HG03432 (cell line): ENCODE measurements around the gene MNX1.
A peak's percentile ranks its signal among the peaks of the same experiment; 100 is the strongest.

Experiments
- ATAC-seq: cut with Tn5 transposase; IDR thresholded peaks from one replicate; pipeline ENCODE4 v1.9.1; 2021; ENCODE audit warnings: mild to moderate bottlenecking, moderate library complexity; ENCODE audit not compliant: unreplicated experiment

MNX1 gene

DNA sequence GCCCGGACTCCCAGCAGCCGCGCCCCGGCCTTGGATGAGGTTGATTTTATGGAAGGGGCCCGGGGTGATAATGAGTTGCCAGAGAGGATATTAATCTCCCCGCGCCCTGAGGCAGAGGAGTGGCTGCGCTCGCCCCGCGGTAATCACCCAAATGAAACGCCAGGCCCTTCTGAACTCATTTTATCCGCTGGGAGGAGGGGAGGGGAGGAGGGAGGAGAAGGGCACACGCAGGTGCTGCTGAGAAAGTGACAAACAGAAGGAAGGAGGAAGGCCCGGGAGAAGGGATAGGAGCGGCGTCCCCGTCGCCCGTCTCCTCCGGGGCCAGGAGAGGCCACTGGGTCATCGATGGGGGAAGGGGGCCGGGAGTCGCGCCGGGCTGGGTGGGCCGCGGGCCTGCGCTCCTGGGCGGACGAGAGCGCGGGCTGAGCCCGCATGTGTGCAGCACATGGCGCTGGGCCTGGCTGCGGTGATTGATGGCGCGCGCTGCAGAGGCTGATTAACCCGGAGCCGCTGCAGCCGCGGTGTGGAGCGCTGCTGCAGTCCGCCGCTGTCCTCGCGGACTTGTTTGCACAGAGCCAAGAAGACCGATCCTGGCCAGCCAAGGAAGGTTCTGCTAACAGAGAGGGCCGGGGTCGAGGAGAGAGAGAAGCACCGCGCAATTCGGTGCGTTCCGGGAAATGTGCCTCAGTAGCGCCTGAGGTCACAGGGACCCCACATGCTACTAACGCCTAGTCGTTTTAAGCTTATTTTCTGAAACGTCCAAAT lies 6.5 kb downstream of the MNX1 start:
- no peak for ATAC-seq

DNA sequence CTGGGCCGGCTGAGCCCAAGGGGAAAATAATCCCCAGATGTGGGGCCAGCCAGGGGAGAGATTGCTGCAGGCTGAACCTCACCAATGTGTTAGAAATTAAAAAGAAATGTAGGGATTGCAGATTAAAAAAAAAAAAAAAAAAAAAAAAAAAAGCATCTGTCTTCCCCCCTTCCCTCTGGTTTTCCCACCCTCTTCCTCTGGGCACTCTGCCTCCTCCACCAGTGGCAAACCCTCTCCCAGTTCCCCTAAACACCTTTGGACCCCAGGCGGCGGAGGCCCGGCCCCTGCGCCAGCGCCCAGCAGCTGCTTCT lies 7.1 kb downstream of the MNX1 start:
- ATAC-seq, result no peak

DNA sequence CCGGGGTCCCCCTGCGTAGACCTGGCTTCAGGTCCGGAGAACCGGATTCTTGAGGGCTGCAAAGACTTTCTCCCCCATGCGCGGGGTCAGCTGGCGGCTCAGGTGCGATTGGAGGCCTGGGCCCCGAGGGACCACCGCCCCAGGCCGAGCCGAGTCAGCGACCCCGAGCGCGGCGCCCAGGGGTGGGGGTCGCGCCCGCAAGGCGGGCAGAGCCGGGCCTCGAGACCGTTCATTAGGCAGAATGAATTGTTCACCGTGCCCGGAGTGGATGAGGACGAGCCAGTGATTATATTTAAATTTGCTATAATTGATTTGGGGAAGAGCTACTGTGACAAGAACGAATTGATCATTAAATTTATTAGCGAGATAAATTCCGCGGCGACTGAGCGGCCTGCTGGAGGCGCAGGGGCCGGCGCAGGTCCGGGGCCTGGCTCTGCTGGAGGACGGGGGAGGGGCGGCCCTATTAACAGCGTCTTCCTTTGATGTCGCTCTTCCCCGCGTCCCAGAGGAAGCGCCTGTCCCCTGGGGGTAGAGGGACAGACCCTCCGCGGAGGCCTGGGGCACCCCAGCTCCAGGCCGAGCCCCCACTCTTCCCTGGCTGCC lies 7.5 kb downstream of the MNX1 start:
- ATAC-seq, result no peak

DNA sequence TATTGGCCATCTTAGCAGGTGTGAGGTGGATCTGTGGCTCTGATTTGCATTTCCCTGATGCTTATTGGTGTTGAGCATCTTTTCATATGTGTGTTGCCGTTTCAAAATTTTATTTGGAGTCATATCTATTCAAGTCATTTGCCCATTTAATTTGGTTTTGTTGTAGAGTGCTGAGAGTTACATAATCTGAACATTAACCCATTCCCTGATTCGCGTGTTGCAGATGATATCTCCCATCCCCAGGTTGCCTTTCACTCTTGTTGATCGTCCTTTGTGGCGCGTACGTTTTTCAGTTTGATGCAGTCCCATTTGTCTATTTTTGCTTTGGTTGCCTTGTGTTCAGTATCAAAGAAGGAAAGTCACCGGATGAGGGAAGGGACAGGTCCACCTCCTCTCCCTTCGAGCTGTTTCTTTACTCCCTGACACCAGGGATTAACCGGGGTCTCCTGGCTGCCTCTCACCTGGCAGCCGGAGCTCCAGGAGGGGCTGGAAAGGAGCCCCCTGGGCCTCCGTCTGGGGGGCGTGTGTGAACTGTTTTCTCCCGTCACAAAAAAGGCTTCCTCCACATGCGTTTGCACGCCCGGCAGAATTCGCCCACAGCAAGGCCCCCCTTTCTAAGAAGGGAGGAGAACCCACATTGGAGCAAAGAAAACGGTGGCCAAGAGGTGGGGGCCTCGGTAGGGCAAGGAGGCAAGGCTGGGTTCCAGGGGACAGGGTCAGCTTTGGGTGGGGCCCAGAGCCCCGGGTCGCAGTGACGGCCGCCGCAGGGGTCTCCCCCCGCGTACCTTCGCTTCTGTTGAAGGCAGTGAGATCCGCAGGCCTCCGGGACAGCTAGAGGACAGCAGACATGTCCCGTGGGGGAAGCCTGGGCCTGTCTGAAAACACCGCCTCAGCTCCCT lies 8.3 kb downstream of the MNX1 start:
- no peak for ATAC-seq

DNA sequence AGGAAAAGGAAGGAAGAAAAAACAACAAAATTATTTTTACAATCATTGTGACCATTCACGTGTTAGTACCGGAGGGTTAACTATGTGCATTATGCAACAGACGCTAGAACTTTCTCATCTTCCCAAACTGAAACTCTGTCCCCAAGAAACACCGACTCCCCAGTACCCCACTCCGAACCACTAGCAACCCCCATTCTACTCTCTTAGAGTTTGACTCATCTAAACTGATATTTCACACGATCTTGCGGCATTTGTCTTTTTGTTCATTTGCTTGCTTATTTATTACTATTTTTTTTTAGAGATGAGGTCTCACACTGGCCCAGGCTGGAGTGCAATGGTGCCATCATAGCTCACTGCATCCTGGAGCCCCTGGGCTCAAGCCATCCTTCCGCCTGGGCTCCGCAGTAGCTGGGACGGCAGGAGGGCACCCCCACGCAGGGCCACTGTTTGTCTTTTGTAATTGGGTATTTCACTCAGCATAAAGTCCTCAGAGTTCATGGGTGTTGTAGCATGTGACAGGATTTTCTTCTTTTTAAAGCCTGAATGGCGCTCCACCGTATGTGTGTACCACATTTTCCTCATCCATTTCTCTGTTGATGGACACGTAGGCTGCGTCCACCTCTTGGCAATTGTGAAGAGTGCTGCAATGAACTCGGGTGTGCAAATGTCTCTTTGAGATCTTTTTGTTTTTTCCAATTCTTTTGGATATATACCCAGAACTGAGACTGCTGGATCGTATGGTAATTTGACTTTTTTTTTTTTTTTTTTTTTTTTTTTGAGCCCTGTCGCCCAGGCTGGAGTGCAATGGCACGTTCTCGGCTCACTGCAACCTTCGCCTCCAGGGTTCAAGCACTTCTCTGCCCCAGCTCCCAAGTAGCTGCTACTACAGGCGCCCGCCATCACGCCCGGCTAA lies 9.5 kb downstream of the MNX1 start:
- ATAC-seq, result peak; percentile 14

DNA sequence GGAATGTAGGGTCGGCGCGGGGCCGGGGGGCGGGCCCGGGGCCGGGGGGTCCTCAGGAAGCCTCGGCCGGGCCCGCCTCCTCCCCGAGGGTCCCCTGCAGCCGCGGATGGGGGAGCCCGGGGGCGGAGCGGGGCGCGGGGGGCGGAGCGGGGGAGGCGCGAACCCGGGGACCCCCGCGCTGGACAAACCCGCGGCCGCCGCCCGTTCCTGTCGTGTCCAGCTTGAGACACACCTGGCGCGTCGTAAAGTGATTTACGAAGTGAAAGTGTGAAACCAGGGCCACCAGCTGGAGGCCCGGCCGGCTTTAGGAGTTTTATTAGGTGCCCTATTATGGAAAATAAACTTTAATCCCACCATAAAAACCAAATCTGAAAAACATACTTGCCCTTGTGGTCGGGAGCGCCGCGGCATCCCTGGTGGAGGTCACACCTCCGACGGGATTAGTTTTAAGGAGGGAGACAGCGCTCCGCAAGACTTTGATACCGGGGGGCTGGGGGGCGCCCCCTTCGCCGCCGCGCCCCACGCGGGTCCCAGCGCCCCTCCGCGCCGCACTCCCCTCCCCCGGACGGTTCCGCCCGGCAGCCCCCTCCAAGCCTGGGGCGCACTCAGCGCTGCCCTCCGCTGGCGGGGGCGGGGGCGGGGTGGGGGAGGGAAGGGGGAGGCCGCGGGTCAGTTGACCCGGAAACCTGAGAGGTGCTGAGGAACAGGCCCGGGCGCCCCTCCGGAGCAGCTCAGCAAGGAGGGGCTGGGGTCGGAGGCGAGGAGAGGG lies 10.3 kb downstream of the MNX1 start:
- peak; percentile 30 for ATAC-seq

DNA sequence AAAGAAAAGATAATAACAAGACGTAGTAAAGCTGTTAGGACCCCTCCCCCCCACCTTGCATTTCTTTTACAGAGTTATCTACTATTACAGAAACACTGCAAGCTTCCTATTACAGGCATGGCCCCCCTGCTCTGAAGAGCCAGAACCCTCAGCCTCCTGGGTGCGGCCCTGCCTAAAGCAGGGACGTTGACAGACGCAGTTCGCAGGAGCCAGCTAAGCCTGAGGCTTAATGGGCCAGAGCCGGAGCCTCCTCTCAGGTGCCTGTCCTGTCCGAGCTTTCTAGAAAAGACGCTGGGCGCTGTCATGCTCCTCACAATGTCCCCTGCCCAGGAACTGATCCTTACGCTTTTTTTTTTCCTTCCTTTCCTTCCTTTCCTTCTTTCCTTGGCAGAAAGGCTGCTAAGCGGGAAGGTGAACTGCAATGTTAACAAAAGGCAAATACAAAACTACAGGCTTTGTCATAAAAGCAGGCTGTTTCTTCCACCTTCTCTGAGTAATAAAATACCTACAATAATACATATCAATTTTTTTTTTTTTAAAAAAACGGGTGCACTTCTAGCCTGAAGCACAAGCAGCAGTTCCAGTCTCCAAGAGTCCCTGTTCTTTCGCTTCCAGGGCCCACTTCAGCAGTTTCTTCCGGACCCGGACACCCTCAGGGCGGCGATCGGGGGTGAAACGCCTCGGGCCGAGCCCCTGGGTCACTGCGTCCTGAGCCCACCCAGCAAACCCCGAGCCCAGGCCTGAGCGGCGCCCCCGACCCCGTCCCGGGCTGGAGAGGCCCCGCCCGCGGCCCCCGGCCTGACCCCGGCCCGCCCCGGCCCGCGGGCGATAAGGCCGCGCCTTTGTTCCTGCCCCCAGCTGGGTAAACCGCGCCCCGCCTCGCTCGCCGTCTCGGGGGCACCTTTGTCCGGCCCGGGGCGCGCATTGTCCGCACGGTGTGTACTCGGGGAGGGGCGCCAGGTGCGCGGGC lies 11.2 kb downstream of the MNX1 start:
- peak; percentile 41 for ATAC-seq

DNA sequence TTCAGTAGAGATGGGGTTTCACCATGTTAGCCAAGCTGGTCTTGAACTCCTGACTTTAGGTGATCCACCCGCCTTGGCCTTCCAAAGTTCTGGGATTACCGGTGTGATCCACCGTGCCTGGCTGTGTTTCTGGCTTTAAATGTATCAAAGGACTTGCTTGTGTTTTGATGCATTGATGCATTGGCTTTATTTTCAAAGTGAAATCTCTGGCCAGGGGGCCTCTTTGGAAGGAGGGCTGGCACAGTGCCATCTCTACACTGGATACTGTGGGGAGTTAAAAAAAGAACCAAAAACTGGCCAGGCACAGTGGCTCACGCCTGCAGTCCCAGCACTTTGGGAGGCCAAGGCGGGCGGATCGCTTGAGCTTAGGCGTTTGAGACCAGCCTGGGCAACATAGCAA lies 16.0 kb downstream of the MNX1 start:
- no peak for ATAC-seq

DNA sequence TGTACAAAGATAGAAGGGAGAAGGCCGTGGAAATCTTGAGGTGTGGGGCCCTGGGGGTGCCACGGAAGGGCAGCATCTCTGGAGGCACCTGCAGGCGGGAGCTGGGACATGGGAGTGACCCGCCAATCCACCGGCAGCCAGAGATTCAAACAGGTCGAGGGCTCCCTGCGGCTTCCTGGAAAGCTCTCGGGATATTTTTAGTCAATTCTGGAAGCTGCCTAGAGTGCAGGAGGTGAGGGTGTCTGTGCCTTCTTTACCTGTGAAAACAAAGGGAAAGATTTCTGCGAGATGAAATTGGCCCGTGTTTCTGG lies 16.6 kb downstream of the MNX1 start:
- ATAC-seq, result no peak

DNA sequence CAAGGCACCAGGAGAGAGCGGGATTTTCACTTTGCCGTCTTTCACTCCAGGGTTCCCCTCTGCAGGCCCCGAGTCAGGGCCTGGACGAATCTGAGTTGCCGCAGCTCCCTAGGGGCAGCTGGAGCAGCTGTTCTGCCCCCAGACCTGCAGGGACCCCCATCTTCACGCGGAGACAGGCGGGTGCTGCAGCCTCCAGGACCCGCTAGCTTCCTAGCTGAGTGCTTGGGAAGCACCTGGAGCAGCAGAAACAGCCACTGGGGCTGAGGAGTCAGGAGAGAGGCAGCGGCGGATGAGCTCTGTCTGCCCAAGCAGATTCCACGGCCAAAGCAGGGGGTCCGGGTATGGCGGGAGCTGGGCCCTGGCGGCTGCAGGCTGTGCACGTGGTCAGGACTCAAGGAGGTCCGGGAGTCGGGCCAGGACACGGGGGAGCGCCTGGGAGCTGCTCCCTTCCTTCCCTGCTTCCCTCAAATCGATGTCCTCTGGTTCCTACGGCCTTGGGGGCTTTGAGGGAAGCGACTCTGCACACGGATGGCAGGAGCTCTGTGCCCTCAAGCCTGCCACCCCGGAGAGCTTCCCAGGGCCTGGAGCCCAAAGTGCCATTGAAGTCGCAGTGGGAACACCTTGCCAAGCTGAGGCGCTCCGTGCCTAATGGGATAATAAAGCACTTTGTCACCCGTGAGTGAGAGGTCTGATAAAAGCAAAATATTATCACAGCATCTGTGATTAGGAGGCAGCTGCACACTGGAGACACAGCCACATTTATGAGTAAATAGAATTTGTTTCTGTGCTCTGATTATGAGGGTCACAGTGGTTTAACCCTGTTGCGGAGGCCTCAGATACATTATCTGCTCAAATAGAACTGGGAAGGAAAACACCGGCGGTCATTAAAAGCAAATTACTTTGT lies 17.2 kb downstream of the MNX1 start:
- no peak for ATAC-seq

DNA sequence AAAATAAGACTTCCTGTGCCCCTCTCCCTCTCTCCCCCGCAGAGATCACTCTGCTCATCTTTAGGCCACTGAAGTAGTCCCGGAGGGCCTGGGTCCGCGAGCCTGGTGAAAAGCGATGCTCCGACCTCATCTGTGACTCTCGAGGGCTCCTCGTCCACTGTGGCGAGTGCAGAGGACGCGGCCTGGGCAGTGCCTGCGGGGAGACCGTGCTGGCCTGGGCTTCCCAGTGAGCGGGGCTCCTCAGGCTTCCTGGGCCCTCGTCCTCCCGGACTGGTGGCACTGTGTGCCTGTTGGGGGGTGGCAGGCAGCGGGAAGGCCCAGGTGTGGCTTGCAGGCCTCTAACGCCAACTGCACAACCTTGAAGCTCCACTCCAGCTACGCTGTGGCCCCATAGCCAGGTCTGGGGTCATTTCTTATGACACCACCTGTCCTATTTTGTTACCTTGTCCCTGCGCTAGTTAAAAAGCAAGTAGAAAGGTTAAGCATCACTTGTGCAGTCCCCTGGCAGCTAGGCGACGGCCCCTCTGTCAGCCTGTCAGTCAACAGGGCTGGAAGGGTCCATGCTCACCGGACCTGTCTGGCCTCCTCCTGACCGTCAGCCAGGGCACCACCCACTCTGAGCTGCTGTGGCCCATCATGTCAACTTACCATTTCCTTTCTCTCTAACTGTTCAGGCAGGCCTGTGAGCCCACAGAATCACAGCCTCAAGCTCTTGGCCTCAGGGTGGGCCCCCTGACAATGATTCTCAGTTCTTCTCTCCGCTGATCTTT lies 20.5 kb downstream of the MNX1 start:
- no peak for ATAC-seq

DNA sequence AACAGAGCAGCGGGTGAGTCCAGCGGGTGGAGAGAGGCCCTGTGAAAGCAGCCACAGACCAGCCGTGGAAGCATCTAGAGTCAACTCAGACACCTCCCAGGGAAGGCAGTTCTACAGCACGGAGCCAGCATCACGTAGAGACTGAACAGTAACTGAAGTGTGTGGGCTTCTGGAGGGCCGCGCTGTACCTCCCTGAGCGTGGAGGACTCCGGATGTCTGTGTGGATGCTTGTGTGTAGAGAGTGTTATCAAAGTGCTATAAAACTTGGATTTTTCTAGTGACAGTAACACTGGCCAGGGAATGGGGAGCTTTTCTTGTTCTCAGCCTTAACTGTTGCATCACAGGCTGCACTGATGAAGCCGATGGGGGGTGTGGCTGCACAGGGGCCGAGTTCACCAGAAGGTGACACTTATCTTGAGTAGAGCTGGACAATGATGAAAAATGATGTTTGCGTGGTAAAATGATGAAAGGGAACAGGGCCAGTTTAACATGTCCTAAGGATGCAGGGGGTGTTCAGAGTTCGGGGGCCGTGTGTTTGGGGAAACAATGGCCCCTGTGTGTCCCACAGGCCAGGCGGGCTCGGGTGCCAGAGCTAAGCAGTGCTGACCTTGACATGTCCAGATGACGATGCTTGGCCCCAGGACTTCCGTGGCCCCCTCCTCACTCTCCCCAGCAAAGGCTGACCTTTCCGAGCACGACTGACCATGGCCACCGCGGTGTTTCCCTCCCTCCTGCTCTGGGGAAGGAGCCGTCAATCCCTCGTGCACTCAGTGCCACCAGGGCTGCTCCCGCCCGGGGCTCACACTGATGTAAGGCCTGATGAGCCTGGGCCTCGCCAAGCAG lies 21.9 kb downstream of the MNX1 start:
- ATAC-seq, result no peak

DNA sequence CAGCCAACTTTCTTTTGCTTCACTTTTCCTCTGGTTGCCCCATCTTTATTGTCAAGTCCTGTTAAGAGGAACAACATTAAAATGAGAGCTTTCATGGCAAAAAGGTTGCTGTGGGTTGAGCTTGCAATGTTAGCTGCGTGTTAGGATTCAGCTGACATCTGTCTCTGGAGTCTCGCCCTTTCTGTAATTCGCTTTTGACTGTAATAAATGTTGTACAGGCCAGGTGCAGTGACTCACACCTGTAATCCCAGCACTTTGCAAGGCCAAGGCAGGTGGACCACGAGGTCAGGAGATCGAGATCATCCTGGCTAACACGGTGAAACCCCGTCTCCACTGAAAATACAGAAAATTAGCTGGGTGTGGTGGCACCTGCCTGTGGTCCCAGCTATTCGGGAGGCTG lies 24.1 kb downstream of the MNX1 start:
- no peak for ATAC-seq

DNA sequence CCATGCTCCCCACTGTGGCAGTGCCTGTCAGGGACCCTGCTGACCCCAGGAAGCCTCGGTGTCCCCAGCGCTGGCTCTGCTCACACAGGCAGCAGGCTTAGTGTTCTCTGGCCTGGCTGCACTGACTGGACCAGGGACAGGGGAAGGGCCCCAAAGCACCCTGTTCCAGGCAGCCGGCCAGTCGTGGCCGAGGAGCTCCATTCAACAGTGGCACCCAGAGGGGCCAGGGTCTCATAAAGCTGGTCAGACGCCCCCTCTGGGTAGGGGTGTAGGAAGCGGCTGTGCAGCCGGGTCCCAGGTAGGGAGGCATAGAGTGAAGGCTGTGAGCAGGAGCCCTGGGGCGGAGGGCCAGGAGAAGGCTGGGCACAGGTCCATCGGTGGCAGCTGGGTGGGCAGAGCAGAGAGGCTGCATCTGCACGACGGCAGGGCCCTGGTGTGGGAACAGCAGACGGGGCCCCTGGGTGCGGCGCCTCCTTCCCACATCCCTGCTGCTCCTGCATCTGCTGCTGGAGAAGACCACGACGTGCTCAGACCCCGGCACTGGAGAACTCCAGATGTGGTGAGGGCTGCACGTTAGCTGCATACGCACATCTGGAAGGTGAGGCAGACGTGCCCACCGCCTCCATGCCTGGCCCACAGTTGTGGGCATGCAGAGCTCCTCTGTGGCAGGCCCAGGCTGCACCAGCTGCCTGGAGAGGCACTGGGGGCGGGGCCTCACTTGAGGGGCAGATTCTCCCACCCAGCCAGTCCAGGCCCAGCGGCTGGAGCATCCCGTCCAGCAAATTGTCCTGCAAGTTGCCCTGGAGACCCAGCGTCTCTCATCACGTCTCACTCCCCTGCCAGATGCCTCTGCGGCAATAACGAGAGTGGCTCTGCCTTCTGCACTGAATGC lies 25.1 kb downstream of the MNX1 start:
- no peak for ATAC-seq

DNA sequence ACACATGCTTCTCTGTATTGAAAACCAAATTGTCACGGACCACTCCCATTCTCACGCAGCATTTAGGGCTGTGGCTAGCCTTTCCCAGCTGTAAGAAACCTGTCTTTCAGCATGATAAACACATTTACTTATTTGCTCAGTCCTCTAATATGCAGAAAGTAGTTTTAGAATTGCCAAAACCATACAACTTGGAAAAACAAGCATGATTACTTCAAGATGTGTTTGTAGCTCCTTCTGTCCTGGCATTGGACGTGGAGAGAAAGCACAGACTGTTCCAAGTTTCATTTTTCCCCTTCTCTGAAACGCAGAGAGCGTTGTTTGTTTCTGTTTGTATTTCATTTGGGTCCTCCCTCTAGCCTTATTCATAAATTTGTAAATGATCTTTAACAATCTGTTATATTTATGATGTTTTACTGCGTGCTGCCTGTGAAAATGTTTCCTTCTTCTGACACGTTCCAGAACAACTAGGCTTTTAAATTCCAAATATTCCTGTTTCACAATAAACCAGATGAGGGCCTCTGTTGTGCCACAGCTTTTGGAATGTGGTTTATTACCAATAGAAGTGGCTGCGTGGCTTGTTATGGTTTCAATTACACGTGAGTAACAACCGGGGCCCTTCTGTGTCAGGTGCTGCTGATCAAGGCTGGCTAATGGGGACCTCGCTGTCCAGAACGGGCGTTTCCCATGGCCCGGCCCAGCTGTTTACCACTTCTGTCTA lies 26.1 kb downstream of the MNX1 start:
- ATAC-seq, result no peak
